Right renal cortex interstitium (tissue), 3 donors: ENCODE measurements around the gene CTF1. TPM values are rescaled to one million over a fixed set of nuclear protein-coding genes. Genes with fewer than 3 reads are reported as not detected.
A peak's percentile ranks its signal among the peaks of the same experiment; 100 is the strongest.
"Not testable (repeated sequence)": the region's sequence is repeated elsewhere in the genome, so short reads cannot be mapped to it uniquely, and the experiment has no call there.

Source experiments
- DNase-seq, 3 donors: peaks; one replicate each; pipeline ENCODE4 v3.0.0-alpha.2; 2013; ENCODE audit warnings: low read depth in 3 of 3, low spot score in 2 of 3
- polyA plus RNA-seq, 3 donors: library from polyadenylated mRNA; unstranded; fragments of 120-200 nt; gene quantifications; one replicate each; pipeline ENCODE4 v1.2.1, GENCODE V29; 2013; ENCODE audit not compliant: insufficient read length in 3 of 3

The CTF1 gene
- polyA plus RNA-seq, 3 donors = 6.7 to 7.4 (median 6.7) TPM

DNA sequence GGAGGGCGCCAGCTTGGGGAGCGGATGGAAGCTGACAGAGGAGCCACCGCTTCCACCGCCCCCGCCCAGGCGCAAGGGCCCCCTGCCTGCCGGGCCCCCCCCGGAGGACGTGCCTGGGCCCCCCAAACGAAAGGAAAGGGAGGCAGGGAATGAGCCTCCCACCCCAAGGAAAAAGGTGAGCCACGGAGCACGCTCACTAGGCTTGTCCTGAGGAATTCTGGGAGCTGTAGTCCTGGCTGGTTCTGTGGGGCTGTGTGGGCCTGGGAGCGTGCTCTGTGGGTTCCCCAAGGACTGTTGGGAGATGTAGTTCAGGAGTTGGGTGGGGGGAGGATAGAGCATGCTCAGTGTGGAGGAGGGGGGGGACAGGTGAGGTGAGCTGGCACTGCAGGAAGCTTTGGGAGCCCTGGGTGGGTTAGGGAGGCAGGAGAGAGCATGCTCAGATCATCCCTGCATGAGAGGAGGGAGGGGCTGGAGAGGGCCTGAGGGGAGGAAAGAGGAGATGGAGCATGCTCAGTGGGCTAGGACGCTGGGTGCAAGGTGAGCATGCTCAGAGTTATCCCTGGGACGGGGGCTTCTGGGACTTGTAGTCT, 31.5 kb downstream of the CTF1 start:
- peak in 2 of 3 donors; percentile 65 to 73 for DNase-seq

DNA sequence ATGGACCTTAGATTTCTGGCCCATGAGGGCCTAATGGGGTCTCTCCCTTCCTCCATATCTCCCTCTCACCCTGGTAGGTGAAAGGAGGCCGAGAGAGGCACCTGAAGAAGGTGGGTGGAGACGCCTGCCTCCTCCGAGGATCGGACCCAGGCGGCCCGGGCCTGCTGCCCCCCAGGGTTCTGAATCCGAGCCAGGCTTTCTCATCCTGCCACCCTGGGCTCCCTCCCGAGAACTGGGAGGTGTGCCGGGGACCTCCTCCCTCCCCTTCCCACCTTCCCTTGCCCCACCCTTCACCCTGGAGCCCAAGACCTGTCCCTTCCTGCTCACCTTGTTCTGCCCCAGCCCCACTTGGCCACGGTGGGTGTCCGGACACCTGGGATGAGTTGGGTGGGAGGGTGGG, 32.0 kb downstream of the CTF1 start:
- DNase-seq = no peak

DNA sequence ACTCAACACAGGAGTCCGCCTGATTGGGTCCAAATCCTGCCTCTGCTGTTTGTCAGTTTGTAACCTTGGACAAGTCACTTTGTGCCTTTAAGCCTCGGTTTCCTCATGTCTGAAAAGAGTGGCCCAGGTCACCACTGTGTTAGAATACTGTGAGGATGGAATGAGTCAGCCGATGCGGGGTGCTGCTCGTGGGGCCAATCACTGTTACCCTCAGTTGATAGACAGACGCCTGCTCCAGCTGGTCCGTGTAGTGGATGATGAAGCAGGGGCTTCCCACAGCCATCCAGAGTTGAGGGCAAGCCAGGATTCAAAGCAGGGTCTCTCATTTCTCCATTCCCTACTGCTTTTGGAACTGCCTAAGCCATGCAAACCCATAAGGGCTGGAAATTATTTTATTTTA, 32.8 kb downstream of the CTF1 start:
- DNase-seq = no peak

DNA sequence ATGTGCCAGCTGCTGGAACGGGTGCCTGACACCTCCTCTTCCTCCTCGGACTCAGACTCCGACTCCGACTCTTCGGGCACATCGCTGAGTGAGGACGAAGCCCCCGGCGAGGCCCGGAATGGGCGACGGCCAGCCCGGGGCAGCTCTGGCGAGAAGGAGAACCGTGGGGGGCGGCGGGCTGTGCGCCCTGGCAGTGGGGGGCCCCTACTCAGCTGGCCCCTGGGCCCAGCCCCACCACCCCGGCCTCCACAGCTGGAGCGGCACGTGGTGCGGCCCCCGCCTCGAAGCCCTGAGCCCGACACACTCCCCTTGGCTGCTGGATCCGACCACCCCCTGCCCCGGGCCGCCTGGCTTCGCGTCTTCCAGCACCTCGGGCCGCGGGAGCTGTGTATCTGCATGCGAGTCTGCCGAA, 33.8 kb downstream of the CTF1 start:
- no peak for DNase-seq

DNA sequence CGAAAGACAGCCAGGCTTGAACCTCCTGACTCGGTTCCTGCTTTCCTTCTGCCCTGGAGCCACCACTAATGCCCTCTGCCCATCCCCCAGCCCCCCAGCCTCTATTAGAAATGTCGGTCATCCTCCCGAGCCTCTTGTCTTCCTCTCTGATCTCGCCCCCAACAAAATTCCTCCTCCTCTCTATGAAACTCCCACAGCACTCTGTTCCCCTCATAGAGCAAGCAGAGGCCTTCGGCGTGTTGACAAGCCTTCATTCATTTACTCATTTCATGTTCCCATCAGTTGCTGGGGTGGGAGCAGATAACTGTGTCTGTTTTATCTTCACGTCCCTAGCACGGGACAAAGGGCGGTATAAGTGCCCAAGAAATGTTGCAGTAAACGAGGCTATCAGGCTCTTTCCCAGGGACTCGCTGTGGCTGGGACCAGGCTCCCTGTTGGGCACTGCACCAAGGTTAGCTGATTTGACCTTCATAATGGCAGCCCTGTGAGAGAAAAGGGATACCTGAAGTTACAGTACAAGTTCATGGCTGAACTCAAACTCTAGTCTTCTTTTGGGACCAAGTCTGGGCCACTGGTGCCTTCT, 34.7 kb downstream of the CTF1 start:
- no peak for DNase-seq

DNA sequence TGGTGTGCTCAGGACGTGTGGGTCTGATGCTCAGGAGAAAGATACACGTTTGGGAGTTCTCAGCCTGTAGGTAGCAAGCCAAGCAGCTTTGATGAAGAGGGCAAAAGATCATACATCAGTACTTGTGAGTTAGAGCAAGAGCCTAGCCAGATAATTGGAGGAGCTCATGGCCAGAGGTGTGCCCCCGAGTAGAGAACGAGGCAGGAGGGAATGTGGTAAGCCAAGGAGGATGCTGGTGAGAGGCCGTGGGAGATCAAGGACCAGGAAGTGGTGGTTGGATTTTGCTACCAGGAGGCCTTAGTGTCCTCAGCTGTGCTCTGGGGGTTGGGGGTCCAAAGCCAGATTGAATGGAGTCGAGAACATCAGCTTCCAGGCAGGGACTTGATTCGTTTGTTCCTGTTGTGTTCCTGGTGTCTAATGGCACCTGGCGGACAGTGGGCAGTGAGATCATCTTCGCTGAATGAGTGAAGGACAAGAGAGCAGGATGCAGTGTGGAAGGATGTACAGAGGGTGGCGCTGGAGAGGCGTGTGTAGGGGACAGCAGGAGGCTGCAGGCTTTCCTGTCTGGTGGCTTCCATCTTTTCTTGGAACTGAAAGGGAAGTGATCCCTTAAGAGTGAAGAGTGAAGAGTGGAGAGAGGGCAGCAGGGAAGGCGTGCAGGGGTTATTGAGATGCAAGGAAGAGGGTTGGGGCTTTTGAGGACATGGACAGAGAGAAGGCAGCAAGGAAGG, 38.6 kb downstream of the CTF1 start:
- no peak for DNase-seq

DNA sequence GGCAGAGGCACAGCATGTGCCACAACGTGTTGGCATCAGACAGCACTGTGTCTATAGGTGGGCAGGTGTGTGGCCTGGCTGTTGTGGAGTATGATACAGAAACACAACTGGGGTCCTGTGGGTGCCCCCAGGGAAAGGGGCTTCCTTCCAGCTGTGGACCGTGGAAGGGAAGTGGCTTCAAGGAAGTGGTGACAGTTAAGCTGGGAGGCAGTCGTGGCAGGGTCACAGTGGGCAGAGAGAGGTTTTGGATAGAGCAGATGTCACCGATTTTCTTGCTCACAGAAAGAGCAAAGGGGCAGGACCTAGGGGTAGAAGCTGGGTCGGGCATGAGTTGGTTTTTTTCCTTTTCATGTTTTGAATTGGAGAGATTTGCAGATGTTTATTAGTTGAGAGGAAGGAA, 41.3 kb downstream of the CTF1 start:
- no peak for DNase-seq

DNA sequence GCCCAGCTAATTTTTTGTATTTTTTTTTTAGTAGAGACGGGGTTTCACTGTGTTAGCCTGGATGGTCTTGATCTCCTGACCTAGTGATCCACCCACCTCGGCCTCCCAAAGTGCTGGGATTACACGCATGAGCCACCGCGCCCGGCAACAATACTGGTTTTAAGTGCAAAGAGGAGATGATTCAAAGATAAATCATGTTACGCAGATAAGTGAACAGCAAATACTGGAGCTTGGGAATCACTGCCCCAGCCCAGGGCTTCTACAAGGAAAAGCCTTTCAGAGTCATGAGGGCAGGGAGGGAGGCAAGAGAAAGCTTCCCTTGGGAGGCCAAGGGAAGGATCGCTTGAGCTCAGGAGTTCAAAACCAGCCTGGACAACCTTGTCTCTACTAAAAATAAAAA, 43.2 kb downstream of the CTF1 start:
- not testable (repeated sequence) for DNase-seq

DNA sequence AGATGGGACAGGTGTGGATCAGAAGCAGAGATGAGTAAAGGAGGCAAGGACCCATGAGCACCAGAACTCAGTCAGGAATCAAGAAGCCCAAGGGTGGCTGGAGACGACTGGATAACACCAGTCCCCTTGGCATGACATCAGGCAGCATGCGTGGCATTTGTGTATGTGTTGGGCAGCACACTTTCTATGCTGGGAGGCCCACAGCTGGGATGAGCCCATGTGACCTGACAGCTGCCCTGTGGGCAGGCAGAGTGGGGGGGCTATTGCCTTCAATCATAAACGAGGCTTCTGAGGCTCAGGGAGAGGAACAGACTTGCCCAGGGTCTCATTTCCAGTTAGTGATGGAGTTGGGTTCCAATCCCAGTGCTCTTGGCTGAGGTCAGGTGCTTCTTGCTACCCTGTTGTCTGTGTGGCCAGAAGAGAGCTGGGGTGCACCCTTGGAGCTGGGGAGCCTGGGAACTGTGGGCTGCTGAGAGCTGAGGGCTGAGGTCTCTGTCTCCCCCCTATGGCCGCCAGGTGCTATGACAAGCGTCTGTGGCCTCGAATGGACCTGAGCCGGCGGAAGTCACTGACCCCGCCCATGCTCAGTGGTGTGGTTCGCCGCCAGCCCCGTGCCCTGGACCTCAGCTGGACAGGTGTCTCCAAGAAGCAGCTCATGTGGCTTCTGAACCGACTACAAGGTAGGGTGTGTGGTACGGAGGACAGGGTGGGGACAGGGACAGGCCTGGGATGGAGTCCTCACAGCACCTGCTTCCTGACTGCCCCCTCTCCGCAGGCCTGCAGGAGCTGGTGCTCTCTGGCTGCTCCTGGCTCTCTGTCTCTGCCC, 45.4 kb downstream of the CTF1 start:
- DNase-seq = no peak

DNA sequence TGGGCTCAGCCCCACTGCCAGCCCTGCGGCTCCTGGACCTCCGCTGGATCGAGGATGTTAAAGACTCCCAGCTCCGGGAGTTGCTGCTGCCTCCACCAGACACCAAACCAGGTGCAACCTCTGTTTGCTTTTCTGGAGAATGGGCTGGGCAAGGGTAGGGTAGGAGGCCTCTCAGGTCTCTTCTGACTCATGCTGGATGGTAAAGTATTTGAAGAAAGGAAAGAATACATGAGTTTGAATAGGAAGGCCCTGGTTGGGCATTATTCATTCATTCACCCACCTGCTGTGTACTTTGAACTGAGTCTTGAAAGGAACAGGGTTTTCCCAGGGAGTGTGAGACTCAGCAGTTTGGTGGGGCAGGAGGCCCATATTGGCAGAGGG, 46.0 kb downstream of the CTF1 start:
- no peak for DNase-seq

DNA sequence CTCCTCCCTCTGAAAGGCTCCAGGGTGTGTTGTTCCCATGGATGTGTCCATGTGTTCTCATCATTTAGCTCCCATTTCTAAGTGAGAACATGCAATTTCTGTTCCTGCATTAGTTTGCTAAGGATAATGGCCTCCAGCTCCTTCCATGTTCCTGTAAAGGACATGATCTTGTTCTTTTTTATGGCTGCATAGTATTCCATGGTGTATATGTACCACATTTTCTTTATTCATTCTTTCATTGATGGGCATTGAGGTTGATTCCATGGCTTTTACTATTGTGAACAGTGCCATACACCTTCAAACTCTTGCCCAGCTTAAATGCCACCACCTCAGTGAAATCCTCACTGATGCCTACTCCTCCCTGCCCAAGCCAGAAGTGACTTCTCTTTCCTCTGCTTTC, 47.9 kb downstream of the CTF1 start:
- no peak for DNase-seq

DNA sequence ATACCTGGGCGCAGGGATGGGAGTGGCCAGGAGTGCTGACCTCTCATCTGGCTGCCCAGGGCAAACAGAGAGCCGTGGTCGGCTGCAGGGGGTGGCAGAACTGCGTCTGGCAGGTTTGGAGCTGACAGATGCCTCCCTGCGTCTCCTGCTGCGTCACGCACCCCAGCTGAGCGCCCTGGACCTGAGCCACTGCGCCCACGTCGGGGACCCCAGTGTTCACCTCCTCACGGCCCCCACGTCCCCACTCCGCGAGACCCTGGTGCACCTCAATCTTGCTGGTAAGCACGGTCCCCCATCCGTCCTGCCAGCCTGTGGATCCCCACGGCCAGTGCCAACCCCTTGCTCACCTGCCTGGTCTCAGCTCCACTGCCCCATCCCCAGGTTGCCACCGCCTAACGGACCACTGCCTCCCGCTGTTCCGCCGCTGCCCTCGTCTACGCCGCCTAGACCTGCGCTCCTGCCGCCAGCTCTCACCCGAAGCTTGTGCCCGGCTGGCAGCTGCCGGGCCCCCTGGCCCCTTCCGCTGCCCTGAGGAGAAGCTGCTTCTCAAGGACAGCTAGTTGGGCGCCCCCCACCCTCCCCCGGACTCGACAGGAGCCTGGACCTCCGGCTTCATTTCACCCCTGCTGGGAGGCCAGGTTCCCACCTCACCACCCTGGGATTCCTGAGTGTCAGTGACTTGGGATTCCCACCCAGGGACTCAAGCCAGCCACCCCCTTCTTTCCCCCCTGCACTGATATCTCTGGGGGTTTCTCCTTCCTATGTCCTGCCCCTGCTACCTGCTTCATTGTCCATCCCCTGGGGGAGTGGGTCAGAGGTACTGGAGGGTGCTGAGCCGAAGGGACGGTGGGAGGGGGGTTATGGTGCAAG, 50.5 kb downstream of the CTF1 start:
- no peak for DNase-seq

DNA sequence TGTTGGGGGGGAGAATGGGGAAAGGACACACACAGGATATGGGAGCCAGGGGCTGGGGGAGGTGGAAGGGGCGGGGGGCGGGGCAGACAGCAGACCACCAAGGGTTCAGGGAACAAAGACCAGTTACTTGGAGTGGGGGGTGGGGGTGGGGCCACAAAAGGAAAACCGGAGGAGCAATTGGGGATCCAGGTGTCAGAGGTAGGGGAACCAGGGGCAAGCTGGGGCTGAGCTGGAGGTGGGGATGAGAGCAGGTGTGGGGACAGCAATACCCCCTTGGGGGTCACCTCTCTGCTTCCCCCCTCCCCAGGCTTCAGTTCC, 51.1 kb downstream of the CTF1 start:
- no peak for DNase-seq

DNA sequence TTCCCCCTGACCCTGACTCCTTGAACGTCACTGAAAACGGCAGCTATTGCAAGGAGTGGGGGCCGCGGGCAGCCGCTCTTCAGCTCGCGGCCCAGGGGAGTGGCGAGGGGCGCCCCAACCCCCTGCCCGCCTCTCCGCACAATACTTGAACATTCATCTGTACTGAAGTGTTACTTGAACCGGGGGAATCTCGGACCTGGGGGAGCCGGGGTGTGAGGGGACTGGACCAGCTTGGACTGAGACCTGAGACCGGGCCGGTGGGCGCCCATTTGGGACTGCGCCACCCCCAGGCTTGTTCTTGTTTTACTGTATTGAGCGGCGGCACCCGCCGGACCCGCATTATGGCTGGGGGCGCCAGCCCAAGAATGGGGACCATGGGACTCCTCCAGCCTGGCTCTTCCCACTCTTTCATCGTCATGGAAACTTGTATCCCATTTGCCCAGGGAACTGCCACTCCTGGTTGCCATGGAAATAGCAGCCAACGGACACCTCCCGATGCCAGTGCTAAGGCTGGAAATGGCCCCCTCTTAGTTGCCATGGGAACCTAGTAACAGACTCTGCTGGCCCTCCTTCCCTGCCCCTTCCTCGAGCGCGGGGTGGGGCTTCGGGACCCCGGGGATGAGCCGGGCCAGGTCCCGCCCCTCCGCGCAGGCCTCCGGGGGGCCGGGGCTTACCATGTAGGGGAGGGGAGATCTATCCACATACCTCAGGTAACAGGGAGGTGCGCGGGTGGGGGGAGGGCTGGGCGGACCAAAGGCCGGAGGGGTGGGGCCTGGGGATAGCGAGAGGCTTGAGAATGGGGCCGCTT, 51.6 kb downstream of the CTF1 start:
- peak; percentile 96 to 99 (median 97) for DNase-seq

DNA sequence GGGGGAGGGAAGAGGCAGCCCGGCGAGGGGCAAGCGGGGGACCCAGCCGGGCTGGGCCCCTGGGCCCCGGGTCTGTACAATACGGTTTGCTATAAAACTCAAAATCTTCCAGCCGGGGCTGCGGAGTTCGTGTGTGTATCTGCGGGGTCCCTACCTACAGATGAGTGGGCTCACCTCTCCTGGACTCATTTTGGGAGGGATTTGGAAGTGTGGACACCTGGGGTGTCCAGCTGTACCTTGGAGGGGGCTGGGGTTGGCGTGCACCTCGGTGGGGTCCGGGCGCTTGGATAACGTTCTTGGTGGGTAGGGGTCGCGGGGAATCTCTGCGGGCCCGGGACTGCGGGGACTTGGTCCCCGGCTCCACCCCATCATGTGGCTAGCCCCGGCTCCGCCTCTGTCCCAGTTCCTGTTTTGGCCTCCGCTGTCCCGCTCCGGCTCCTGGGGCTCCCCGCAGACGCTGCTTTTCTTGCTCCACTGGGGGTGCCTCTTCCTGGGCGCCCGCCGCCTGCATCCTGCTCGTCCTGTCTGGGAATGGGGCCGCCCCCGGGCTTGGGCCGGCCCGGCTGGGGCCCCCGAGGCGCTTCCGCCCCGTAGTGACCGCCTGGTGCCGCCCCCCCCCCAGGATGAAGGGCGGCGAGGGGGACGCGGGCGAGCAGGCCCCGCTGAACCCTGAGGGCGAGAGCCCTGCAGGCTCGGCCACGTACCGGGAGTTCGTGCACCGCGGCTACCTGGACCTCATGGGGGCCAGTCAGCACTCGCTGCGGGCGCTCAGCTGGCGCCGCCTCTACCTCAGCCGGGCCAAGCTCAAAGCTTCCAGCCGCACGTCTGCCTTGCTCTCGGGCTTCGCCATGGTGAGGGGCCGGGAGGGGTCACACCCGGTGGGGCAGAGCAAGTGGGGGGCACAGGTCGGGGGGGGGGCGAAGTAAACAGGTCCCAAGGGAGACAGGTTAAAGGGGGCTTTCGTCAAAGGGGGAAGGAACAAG, 52.5 kb downstream of the CTF1 start, which contains the start of gene ORAI3:
TSS of gene ORAI3 (plus strand) at position 402 of the 983 bp plus-strand sequence. CDS start at position 624, 222 bp downstream.
- no peak for DNase-seq

DNA sequence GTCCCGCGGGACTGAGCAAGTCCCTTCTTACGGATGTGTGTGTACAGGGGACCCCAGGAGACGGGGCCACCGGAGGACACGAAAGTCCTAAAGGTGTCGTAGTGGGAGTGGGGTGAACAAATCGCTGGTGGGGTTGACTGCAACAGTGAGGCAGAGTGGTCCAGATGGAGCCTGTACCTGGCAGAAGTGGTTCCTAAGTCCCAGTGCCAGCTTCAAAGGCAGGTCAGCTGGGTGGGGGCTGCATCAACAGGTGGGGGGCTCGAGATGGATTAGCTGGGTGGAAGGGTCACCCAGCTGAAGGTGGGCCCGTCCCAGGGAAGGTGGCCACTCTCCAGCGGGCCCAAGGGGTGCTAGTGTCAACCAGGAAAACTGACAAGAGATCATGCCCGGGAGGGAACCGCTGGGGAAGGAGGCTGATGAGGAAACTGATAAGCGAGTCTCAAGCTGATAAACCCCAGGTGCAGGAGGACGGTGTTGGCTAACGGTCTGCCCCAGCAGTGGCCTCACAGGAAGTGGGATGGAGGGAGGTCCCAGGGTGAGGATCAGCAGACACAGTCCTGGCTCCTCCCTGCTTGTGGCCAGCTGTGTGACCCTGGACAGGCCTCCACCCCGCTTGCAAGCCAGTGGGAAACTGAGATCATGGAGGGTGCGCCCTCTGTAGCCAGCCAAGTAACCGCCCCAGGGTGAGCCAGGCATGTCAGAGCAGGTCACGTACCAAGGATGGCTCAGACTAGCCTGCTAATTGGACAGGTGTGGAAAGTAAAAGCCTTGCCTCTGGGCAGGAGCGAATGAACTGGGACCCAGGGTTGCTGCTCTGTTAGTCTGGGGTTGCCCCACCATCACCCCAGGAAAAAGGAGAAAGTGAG, 53.5 kb downstream of the CTF1 start:
- DNase-seq = no peak

DNA sequence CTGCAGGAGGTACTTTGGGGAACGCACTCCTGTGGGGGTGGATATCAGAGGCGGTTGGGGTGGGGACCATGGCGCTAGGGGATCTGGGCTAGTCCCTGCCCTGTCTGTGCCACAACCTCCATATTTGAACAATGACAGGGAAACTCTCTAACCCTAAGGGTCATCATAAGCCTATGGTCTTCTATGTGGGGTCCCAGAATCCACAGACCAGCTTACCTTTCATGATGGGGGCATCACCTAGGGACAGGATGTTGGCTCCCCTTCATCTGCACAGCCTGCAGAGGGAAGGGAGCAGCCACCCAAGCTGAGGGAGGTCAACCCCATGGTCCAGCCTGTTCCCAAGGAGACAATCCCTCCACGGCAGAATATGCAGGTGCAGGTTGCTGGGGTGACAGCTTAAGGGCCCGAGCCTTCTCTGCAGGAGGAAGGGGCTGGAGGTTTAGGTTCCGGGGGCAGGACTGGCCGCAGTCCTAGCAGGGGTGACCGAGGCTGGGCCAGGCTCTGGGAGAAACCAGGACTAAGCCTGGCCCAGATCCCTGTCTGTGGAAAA, 54.2 kb downstream of the CTF1 start:
- DNase-seq = no peak
